ENCODE measurements around the gene GRIK1.

DNA sequence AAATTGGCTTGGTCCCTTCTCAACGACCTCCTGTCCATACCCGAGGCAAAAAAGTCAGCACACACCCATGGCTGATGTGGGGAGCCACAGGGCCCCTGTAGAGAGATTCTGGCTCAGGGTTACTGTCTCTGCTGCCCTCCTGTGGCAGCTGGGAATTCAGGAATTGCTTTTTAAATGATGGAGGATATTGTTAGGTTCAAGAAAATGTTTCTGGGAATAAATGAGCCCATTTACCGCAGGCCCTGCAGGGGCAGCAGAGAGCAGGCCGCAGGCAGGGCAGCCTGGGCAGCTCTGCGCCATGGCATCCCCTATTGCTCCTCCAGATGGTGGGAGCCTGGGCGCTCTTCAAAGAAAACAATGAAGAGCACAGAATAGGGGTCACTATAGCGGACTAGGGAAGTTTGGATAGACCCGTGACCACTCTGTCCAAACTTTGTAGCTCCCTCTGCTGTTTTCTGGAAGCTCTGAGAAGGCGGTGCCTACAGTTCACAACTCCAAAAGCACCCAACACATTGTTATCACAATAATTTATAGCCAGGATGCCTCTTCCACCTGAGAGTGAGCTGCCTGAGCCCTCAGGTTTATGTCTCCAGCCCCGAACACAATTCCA, 440.0 kb downstream of the GRIK1 start:
- TF ChIP-seq, protein P1, sequence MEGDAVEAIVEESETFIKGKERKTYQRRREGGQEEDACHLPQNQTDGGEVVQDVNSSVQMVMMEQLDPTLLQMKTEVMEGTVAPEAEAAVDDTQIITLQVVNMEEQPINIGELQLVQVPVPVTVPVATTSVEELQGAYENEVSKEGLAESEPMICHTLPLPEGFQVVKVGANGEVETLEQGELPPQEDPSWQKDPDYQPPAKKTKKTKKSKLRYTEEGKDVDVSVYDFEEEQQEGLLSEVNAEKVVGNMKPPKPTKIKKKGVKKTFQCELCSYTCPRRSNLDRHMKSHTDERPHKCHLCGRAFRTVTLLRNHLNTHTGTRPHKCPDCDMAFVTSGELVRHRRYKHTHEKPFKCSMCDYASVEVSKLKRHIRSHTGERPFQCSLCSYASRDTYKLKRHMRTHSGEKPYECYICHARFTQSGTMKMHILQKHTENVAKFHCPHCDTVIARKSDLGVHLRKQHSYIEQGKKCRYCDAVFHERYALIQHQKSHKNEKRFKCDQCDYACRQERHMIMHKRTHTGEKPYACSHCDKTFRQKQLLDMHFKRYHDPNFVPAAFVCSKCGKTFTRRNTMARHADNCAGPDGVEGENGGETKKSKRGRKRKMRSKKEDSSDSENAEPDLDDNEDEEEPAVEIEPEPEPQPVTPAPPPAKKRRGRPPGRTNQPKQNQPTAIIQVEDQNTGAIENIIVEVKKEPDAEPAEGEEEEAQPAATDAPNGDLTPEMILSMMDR (IDR thresholded peaks at IDR 0.05), result peak in 4 of 6 experiments; percentile 7 to 26 (median 16)
- TF ChIP-seq POLR2A (IDR thresholded peaks at IDR 0.05), result no peak

Measured in Peyer's patch (tissue), 4 donors.